GM21717 (cell line): Measurements from ENCODE around the gene ANKRD1.
"Not testable (repeated sequence)": the region's sequence is repeated elsewhere in the genome, so short reads cannot be mapped to it uniquely, and the experiment has no call there.

Experiments
- ATAC-seq: cut with Tn5 transposase; IDR thresholded peaks from one replicate; pipeline ENCODE4 v1.9.1; 2021; ENCODE audit warnings: mild to moderate bottlenecking, moderate library complexity; ENCODE audit not compliant: unreplicated experiment

The ANKRD1 gene

GRCh38 chr10:90913774-90914420 lies 7.0 kb downstream of the ANKRD1 start:
- no peak for ATAC-seq

DNA sequence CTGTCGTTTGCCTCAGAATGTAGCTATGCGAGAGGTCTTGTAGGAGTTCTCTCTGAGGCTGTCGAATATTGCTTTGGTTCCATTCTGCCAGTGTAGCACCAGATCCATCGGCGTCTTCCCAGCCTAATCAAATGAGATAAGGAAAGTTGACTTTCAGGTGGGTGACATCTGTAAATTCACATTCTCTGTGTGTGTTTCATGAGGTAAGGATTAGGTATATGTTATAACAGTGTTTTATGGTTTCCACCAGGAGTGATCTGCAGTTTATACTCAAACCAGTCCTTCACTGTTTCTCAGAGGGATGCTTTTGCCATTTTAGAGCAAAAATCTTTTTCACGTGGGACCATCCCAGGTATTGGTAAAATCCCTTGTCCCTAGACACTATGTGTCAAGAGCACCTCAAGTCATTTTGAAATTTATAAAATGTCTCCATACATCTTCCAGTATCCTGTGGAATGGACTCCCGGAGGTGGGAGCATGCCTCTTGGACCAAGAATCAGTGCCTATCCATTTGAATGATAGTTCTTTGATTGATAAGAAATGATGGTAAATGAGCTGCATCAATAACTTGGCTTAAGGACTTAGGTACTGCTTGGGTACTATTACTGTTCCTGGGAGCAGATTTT lies 7.9 kb downstream of the ANKRD1 start:
- ATAC-seq = no peak

DNA sequence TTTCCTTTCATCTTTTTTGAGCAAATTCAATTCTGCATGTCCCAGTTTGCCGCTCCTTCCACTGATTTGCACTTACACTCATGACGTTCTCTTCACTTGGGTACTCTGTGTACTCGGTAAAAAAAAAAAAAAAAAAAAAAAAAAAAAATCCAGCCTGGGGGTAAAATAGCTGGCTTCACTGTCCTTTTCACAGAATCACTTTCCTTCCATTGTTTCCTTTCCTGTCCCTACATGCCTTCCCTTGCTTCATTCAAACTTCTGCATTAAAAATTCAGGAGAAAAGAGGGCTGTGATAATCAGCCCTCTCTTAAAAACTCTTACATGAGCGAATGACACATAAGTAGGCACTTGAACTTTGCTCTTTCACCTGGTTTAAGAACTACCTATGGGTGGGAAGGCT lies 8.7 kb downstream of the ANKRD1 start:
- ATAC-seq = no peak

- peak; percentile 74 for ATAC-seq
Measured at GRCh38 chr10:90911133-90912051, 9.5 kb downstream of the ANKRD1 start.

- no peak for ATAC-seq
Measured at GRCh38 chr10:90906596-90906995, 14.3 kb downstream of the ANKRD1 start.

- no peak for ATAC-seq
Measured at GRCh38 chr10:90905925-90906324, 15.0 kb downstream of the ANKRD1 start.

DNA sequence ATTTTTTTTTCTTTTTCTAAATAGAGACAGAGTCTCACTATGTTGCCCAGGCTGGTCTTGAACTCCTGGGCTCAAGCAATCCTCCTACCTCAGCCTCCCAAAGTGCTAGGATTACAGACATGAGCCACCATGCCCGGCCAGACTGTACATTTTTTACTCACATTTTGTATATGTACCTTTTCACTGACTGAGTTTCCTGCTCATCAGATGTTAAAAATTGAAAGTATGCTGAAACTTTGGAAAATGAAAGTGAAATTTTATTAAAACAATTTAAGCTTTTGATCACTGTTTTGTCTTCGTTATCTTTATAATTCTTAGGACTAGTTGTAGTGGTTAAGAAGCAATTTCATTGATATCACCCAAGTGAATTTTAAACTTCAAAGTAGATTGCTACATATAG lies 24.0 kb downstream of the ANKRD1 start:
- ATAC-seq = not testable (repeated sequence)

DNA sequence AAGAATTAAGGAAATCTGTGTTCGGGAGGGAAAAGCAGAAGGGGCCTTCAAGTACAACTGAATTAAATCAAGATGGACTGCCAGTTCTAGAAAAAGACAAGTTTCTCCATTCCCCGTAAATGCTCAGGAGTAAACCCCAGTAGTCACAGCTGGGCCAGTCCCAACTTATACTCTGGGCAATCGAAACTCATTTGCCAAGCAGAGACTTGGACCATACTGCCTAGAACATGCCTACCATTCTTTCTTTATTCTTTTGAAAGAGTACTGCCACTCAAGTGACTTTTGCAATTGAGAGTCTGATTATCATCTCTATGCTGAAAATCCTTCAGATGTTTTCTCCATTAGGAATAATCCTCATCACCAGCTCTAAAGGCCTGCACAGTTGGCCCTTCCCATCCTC lies 27.7 kb downstream of the ANKRD1 start:
- ATAC-seq = no peak

GRCh38 chr10:90890347-90890746 lies 30.5 kb downstream of the ANKRD1 start:
- no peak for ATAC-seq

DNA sequence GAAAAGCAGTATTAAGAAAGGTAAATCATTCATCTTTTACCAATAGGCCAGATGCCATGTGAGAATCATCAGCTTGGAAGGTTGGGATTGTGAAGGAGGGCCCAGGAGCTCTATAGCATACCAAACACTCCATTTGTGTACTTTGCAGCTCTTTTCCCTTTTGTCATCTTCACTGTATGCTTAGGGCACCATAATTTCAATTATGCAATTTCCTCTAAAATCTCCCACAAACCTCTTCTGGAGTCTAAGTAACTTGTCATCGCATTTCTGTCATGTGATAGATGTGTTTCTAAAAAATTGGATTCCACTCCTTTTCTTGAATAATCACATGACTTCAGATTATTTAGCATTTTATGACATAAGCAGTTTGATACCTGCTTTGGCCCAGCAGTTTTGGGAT lies 31.3 kb downstream of the ANKRD1 start:
- ATAC-seq = no peak

DNA sequence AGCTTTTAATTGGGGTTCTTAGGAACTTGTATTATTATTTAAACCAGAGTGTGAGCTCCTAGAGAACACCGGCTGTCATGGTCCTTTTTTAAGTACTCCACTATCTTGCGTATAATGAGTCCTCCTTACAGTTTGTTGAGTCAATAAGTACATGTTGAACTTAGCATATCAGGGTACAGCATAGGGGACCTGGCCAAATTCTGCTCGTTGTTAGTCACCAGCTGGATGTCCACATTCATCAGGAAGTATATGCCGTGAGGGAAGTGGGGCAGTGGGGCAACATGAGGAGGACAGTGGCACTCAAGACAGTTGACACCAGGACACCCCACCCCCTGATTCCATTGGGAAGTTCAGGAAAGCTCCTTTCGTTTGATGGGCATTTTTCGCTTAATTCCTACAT lies 32.5 kb downstream of the ANKRD1 start:
- ATAC-seq = no peak

GRCh38 chr10:90887555-90887954 lies 33.3 kb downstream of the ANKRD1 start:
- ATAC-seq = no peak

DNA sequence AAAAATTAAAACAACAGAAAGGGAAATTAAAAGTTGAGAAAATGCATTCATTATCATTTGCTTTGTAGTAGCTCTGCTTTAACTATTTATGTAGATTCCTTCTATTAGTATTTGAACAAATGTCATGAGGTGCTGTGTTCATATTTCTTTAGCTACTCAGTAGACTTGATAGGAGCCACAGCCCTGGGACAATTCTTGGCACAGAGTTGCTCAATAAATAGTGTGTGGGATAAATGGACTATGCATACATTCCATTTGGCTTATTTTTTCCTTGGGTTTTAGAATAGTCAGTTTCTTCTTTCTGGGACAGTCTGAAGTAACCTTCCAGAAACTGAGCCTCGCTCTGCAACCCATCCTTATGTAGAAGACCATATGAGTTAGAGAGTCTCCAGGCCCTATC lies 35.7 kb downstream of the ANKRD1 start:
- no peak for ATAC-seq

- no peak for ATAC-seq
Measured at GRCh38 chr10:90884431-90884830, 36.5 kb downstream of the ANKRD1 start.

- ATAC-seq = not testable (repeated sequence)
Measured at GRCh38 chr10:90880059-90880719, 40.7 kb downstream of the ANKRD1 start.

DNA sequence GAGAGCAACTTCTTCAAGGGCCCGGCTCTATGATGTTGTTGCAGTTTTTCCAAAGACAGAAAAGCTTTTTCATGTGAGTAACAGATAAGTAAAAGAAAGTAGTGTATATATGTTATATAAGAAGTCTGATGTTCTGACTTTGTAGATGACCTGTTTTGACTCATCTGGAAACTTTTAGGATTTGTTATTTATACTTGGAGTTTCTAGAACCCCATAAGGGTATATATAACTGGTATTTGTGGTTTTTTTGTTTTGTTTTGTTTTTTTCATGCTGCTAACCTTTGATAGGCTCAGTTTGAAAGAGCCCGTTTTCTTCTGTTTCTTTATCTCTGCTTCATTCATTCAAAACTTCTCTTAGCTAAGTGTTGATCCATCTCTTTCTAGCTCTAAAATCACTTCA lies 41.8 kb downstream of the ANKRD1 start:
- no peak for ATAC-seq

- ATAC-seq = no peak
Measured at GRCh38 chr10:90872648-90873020, 48.3 kb downstream of the ANKRD1 start.

DNA sequence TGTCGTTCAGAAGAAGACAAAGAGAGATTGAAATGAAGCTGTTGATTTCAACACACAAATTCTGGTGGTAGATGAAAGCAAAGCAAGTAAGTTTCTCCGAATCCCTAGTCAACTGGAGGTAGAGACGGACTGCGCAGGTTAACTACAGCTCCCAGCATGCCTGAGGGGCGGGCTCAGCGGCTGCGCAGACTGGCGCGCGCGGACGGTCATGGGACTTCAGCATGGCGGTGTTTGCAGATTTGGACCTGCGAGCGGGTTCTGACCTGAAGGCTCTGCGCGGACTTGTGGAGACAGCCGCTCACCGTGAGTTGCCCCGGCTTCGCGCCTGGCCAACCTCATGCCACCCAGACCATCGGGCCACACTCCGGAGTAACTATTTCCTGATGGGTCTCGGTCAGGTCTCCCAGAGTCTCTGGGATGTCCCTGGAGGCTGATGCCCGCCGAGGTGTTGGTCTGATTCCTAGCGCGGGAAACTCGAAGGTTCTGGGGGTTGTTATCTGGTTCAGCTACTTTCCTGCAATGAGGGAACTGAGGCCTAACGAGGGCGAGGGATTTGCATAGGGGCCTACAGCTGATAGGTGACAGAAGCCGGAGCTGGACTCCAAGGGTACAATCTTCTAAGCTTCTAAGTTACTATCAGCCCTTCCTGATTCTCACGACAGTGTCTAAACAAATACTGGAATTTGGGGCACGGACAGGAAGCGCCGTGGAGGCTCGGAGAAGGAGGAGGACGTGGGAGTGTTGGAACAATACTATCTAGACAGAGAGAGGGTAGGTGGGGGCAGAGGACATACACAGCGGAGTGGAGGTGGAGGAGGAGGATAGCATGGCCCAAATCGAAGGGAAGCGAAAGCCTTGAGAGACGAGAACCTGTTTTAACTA lies 48.9 kb downstream of the ANKRD1 start, which contains the start of gene RPP30:
TSS of gene RPP30 (plus strand) at position 209 of the 882 bp plus-strand sequence. CDS start at position 222, 13 bp downstream.
- ATAC-seq = peak; percentile 98

DNA sequence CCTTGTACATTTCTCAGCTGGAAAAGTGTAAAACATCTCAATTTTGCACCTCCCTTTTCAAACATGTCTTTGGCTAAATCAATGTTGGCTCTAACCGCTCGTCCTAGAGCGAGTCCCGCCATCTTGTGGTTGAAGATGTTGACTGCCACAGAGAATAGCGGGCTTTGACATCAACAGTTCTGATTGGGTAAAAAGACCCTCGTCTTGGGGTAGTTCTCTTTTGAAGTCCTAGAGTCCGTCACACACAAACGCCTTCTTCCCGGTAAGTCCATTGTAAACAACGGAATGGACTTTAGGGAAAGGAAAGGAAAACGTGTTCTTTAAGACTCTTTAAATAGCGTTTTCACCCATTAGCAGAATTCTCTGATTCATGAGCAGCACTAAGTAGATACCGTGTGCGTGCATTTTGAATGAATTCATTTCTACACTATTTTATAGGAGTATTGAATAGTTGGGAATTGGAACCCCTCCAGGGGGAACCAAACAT lies 49.6 kb downstream of the ANKRD1 start:
- ATAC-seq = peak; percentile 64

DNA sequence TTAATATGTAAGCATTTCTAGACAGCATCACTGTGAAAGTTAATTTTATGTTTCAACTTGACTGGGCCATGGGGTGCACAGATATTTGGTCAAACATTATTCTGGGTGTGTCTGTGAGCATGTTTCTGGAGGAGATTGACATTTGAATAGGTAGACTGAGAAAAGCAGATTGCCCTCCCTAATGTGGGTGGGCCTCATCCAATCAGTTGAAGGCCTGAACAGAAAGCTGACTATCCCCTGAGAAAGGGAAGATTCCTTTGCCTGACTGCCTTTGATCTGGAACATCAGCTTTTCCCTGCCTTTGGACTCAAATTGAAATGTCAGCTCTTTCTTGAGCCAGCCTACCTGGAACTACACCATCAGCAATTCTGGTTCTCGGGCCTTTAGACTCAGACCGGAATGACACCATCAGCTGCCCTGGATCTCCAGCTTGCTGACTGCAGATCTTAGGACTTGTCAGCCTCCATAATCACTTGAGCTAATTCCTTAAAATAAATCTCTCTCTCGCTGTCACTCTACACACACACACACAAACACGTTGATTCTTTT lies 54.8 kb downstream of the ANKRD1 start:
- ATAC-seq = no peak
